Right lobe of liver (tissue), 4 donors: ENCODE results near the gene HOXD8.

Experiments
- POLR2A ChIP-seq: fragments of 450-650 bp; IDR thresholded peaks from one replicate; pipeline ENCODE4 v1.6.1; 2017; ENCODE audit warnings: antibody characterized with exemption, mild to moderate bottlenecking
- TF ChIP-seq, protein P1 (sequence below), 4 donors: fragments of 200-600 bp in 3 of 4; fragments of 450-650 bp in 1 of 4; IDR thresholded peaks; one replicate each; pipeline versions ENCODE4 v1.5.1 to v1.8.0; 2016 to 2022; ENCODE audit warnings: antibody characterized with exemption in 4 of 4, mild to moderate bottlenecking in 2 of 4
- donor health status: DM: no; HTN: no; CAD: no.
- donor health status: DM: no; HTN: no; CAD: no.
- donor health status: DM: no; HTN: yes; CAD: no.

DNA sequence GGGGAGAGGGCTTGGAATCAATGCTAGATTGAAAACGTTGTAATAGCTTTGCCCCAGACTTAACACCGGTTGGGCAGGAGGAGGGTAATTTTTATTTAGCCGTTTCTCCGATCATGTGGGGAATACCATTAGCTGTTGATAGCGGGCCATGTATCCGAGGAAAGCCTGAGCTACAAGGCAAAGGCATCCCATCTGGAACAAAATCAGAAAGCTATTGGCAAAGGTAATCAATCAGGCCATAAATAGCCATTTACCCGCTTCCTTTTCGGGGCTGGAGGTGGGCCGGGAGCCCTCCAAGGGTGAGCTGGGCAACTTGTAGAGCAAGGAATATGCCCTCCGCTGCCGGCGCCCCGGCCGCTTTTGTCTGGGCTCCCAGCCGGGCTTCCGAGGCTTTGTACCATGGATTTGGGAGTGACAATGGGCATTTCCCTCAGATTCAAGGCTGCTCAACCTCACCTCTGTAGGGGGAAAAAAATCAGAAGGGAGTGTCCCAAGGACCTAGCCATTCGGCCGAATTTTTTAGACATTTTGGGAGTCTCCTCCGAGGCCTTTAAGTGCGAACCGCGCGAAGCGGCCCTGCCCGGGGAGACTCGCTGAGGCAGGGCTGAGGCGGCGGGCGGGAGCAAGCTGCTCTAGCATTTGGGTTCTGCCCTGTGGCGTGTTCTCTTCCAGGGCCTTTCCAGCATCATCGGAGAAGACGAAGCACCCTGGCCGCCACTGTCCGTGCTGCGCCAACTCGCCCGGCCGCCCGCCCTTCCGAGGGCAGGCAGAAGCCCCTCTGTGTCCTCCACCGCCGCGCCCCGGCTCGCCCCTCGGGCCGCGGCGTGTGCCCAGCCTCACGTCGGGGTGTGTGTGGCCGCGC, 8.1 kb upstream of the HOXD8 start:
- TF ChIP-seq, protein P1, sequence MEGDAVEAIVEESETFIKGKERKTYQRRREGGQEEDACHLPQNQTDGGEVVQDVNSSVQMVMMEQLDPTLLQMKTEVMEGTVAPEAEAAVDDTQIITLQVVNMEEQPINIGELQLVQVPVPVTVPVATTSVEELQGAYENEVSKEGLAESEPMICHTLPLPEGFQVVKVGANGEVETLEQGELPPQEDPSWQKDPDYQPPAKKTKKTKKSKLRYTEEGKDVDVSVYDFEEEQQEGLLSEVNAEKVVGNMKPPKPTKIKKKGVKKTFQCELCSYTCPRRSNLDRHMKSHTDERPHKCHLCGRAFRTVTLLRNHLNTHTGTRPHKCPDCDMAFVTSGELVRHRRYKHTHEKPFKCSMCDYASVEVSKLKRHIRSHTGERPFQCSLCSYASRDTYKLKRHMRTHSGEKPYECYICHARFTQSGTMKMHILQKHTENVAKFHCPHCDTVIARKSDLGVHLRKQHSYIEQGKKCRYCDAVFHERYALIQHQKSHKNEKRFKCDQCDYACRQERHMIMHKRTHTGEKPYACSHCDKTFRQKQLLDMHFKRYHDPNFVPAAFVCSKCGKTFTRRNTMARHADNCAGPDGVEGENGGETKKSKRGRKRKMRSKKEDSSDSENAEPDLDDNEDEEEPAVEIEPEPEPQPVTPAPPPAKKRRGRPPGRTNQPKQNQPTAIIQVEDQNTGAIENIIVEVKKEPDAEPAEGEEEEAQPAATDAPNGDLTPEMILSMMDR (IDR thresholded peaks at IDR 0.05): no peak
- no peak for TF ChIP-seq POLR2A
